GM12878 (cell line): Measurements from ENCODE around the gene HOXB3. TPM values are rescaled to one million over a fixed set of nuclear protein-coding genes. Genes with fewer than 3 reads are reported as not detected.
A peak's percentile ranks its signal among the peaks of the same experiment; 100 is the strongest.

Experiments
- CEBPB ChIP-seq, 2 experiments: fragments of 150-350 bp in 1 of 2; IDR thresholded peaks; 2 replicates each; pipeline ENCODE4 v1.6.1; 2012 to 2014; ENCODE audit warnings: low read depth in 2 of 2, low read length in 2 of 2, borderline replicate concordance in 1 of 2, inconsistent platforms in 1 of 2
- DPF2 ChIP-seq: fragments of 450-650 bp; IDR thresholded peaks from 2 replicates; pipeline ENCODE4 v1.6.1; 2017; ENCODE audit warnings: mild to moderate bottlenecking
- EGR1 ChIP-seq, 2 experiments: IDR thresholded peaks; 1 replicate in 1 of 2; 2 replicates in 1 of 2; pipeline ENCODE4 v1.6.1; 2011 to 2012; ENCODE audit warnings: low read depth in 2 of 2, low read length in 2 of 2, borderline replicate concordance in 1 of 2, mild to moderate bottlenecking in 1 of 2, moderate library complexity in 1 of 2
- IRF4 ChIP-seq: IDR thresholded peaks from 2 replicates; pipeline ENCODE4 v1.6.1; 2011; ENCODE audit warnings: low read depth, low read length
- JUNB ChIP-seq: IDR thresholded peaks from 2 replicates; pipeline ENCODE4 v1.6.1; 2016; ENCODE audit warnings: antibody characterized with exemption, mild to moderate bottlenecking
- JUND ChIP-seq: IDR thresholded peaks from 2 replicates; pipeline ENCODE4 v1.6.1; 2012; ENCODE audit warnings: low read depth, mild to moderate bottlenecking, low read length, improper control_type of control experiment, moderate library complexity
- KAT2A ChIP-seq: conservative IDR thresholded peaks from 2 replicates; pipeline ENCODE4 v1.6.1; 2011; ENCODE audit warnings: low read depth, low read length; ENCODE audit not compliant: control insufficient read depth
- MEF2A ChIP-seq: IDR thresholded peaks from 2 replicates; pipeline ENCODE4 v1.6.1; 2011; ENCODE audit warnings: low read depth, mild to moderate bottlenecking, low read length, moderate library complexity; ENCODE audit not compliant: insufficient read depth
- MEF2B ChIP-seq: fragments of 450-650 bp; IDR thresholded peaks from 2 replicates; pipeline ENCODE4 v1.6.1; 2018; ENCODE audit warnings: mild to moderate bottlenecking, moderate library complexity; ENCODE audit not compliant: partially characterized antibody, poor library complexity, severe bottlenecking
- NFIC ChIP-seq: IDR thresholded peaks from 2 replicates; pipeline ENCODE4 v1.6.1; 2012; ENCODE audit warnings: low read depth, mild to moderate bottlenecking, inconsistent platforms, low read length, moderate library complexity
- NFYB ChIP-seq: IDR thresholded peaks from 2 replicates; pipeline ENCODE4 v1.6.1; 2011; ENCODE audit warnings: low read depth, mild to moderate bottlenecking, low read length, improper control_type of control experiment, moderate library complexity; ENCODE audit not compliant: insufficient read depth
- NRF1 ChIP-seq: conservative IDR thresholded peaks from 2 replicates; pipeline ENCODE4 v1.6.1; 2011; ENCODE audit warnings: mild to moderate bottlenecking, low read depth, low read length, improper control_type of control experiment
- POU2F2 ChIP-seq: IDR thresholded peaks from 3 replicates; pipeline ENCODE4 v1.6.1; 2011; ENCODE audit warnings: low read depth, mild to moderate bottlenecking, low read length, borderline replicate concordance
- RB1 ChIP-seq: fragments of 450-650 bp; formaldehyde crosslinking; IDR thresholded peaks from 2 replicates; pipeline ENCODE4 v1.6.1; 2017; ENCODE audit warnings: mild to moderate bottlenecking, borderline replicate concordance
- RELA ChIP-seq: fragments of 450-650 bp; IDR thresholded peaks from 2 replicates; pipeline ENCODE4 v1.8.0; 2014; ENCODE audit warnings: borderline replicate concordance; ENCODE audit not compliant: partially characterized antibody
- RELB ChIP-seq: fragments of 450-650 bp; IDR thresholded peaks from 2 replicates; pipeline ENCODE4 v1.6.1; 2017; ENCODE audit warnings: low read depth, mild to moderate bottlenecking, moderate library complexity
- RUNX3 ChIP-seq: IDR thresholded peaks from 2 replicates; pipeline ENCODE4 v1.6.1; 2012; ENCODE audit warnings: low read length, inconsistent platforms
- TCF3 ChIP-seq: IDR thresholded peaks from 2 replicates; pipeline ENCODE4 v1.6.1; 2012; ENCODE audit warnings: low read depth, mild to moderate bottlenecking, low read length, borderline replicate concordance; ENCODE audit not compliant: insufficient read depth
- ZNF687 ChIP-seq: fragments of 450-650 bp; IDR thresholded peaks from 2 replicates; pipeline ENCODE4 v1.6.1; 2017; ENCODE audit warnings: mild to moderate bottlenecking, moderate library complexity
- ZSCAN29 ChIP-seq: fragments of 450-650 bp; IDR thresholded peaks from 2 replicates; pipeline ENCODE4 v1.6.1; 2017; ENCODE audit warnings: mild to moderate bottlenecking, moderate library complexity
- polyA plus RNA-seq, 11 experiments: library from polyadenylated mRNA; depleted of rRNA in 4 of 11; unstranded in 6 of 11; stranded (reverse) in 5 of 11; fragments of >200 nt; fragmentation: Nextera tagmentation in 4 of 11; fragmentation: Illumina TruSeq in 1 of 11; extraction: Ambion mirVana in 4 of 11; extraction: Trizol in 1 of 11; gene quantifications; 1 replicate in 1 of 11; 2 replicates in 10 of 11; pipeline versions ENCODE4 v1.2.1 to v1.2.3, GENCODE V29; 2011 to 2016; ENCODE audit warnings: inconsistent platforms in 2 of 11, missing spikeins in 2 of 11, low read depth in 1 of 11
- total RNA-seq, 4 experiments: library from RNA; depleted of rRNA in 3 of 4; stranded (reverse); fragments of >200 nt in 3 of 4; fragmentation: Illumina TruSeq in 1 of 4; extraction: Trizol in 1 of 4; gene quantifications; 2 replicates each; pipeline versions ENCODE4 v1.2.1 to v1.2.3, GENCODE V29; 2013 to 2021
- TF ChIP-seq, protein P1 (sequence below): fragments of 450-650 bp; IDR thresholded peaks from 2 replicates; pipeline ENCODE4 v1.6.1; 2016; ENCODE audit warnings: mild to moderate bottlenecking
- TF ChIP-seq, protein P2 (sequence below): fragments of 450-650 bp; IDR thresholded peaks from 2 replicates; pipeline ENCODE4 v1.6.1; 2017; ENCODE audit warnings: mild to moderate bottlenecking, low read depth, inconsistent platforms; ENCODE audit not compliant: poor library complexity, severe bottlenecking

HOXB3 gene
- total and polyA plus RNA-seq, 10 of the 15 experiments (the other 5 are each of a cell fraction or from before 2014, with no cell fraction given), result 0.19 to 7.7 (median 2.9) TPM

DNA sequence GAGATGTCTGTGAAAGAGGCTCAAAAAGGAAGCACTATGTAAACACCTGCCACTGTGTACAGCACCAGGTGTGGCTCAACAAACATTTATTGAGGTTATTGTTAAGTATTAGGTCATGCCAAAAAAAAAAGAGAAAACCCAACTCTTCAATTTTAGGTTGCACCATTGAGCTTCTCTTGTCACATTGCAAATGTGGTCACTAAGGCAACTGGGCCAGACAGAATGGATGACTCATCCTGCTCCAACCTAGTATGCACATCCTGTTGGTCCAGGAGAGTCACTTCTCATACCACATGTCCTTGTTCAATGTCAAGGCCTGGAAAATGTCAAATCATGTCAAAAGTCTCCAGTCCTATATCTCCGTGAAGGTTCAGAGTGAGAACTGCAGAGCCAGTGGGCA is 84.3 kb downstream of the HOXB3 start (continued):
- TF ChIP-seq ZNF687 (peak; percentile 80), MEF2B (no peak), NFYB (0 out of 2 replicates have a peak, but pooled peaks have one; percentile 19), NFIC (peak; percentile 37; the same call in 1 of the 2 replicates), NRF1 (no peak), CEBPB (IDR thresholded peaks at IDR 0.05; ENCODE audit: borderline replicate concordance in 1 of 2, low read depth in 2 of 2, low read length in 2 of 2) (no peak), ZSCAN29 (no peak), IRF4 (peak; percentile 20; the same call in 1 of the 2 replicates), MEF2A (no peak), RB1 (no peak), POU2F2 (0 out of 3 replicates have a peak, but pooled peaks have one; percentile 16), JUND (peak; percentile 63; the same call in 1 of the 2 replicates), EGR1 (IDR thresholded peaks at IDR 0.05; ENCODE audit: borderline replicate concordance in 1 of 2, low read depth in 2 of 2, low read length in 2 of 2) (no peak), KAT2A (no peak), RELB (0 out of 2 replicates have a peak, but pooled peaks have one; percentile 27), JUNB (peak; percentile 61), TCF3 (no peak), RUNX3 (peak; percentile 81), RELA (no peak), DPF2 (no peak)
- TF ChIP-seq, protein P1, sequence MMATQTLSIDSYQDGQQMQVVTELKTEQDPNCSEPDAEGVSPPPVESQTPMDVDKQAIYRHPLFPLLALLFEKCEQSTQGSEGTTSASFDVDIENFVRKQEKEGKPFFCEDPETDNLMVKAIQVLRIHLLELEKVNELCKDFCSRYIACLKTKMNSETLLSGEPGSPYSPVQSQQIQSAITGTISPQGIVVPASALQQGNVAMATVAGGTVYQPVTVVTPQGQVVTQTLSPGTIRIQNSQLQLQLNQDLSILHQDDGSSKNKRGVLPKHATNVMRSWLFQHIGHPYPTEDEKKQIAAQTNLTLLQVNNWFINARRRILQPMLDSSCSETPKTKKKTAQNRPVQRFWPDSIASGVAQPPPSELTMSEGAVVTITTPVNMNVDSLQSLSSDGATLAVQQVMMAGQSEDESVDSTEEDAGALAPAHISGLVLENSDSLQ, result peak; percentile 64
- TF ChIP-seq, protein P2, sequence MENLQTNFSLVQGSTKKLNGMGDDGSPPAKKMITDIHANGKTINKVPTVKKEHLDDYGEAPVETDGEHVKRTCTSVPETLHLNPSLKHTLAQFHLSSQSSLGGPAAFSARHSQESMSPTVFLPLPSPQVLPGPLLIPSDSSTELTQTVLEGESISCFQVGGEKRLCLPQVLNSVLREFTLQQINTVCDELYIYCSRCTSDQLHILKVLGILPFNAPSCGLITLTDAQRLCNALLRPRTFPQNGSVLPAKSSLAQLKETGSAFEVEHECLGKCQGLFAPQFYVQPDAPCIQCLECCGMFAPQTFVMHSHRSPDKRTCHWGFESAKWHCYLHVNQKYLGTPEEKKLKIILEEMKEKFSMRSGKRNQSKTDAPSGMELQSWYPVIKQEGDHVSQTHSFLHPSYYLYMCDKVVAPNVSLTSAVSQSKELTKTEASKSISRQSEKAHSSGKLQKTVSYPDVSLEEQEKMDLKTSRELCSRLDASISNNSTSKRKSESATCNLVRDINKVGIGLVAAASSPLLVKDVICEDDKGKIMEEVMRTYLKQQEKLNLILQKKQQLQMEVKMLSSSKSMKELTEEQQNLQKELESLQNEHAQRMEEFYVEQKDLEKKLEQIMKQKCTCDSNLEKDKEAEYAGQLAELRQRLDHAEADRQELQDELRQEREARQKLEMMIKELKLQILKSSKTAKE, result peak; percentile 14
